GM19395 (cell line): ENCODE measurements around the gene TLE4.

Source experiments
- ATAC-seq: cut with Tn5 transposase; IDR thresholded peaks from one replicate; pipeline ENCODE4 v1.9.1; 2021; ENCODE audit warnings: mild to moderate bottlenecking, moderate library complexity; ENCODE audit not compliant: unreplicated experiment

Gene TLE4

GRCh38 chr9:79570448-79571308 lies 1.1 kb upstream of the TLE4 start:
- ATAC-seq, result no peak

- ATAC-seq, result peak; percentile 1
These were observed 355 bp downstream of the TLE4 start for GRCh38 chr9:79572032-79572607.

GRCh38 chr9:79572608-79573411 lies 1.0 kb downstream of the TLE4 start:
- no peak for ATAC-seq

- no peak for ATAC-seq
These were observed 1.7 kb downstream of the TLE4 start for GRCh38 chr9:79573412-79573923.

GRCh38 chr9:79574136-79574535 lies 2.4 kb downstream of the TLE4 start:
- ATAC-seq, result no peak

- ATAC-seq, result no peak
These were observed 3.0 kb downstream of the TLE4 start for GRCh38 chr9:79574781-79575180.

GRCh38 chr9:79575547-79575946 lies 3.8 kb downstream of the TLE4 start:
- no peak for ATAC-seq

GRCh38 chr9:79577969-79578723 lies 6.4 kb downstream of the TLE4 start:
- no peak for ATAC-seq

GRCh38 chr9:79578891-79579290 lies 7.1 kb downstream of the TLE4 start:
- no peak for ATAC-seq

GRCh38 chr9:79579624-79580023 lies 7.9 kb downstream of the TLE4 start:
- ATAC-seq, result no peak

- ATAC-seq, result no peak
These were observed 8.3 kb downstream of the TLE4 start for GRCh38 chr9:79580055-79580454.

- ATAC-seq, result no peak
These were observed 9.6 kb downstream of the TLE4 start for GRCh38 chr9:79581388-79581787.

- no peak for ATAC-seq
These were observed 10.0 kb downstream of the TLE4 start for GRCh38 chr9:79581794-79582193.

- ATAC-seq, result peak; percentile 84
These were observed 12.3 kb downstream of the TLE4 start for GRCh38 chr9:79583952-79584654.

- ATAC-seq, result no peak
These were observed 12.9 kb downstream of the TLE4 start for GRCh38 chr9:79584655-79584982.

- no peak for ATAC-seq
These were observed 16.9 kb downstream of the TLE4 start for GRCh38 chr9:79588488-79589223.

- no peak for ATAC-seq
These were observed 19.7 kb downstream of the TLE4 start for GRCh38 chr9:79591458-79591857.

- no peak for ATAC-seq
These were observed 21.1 kb downstream of the TLE4 start for GRCh38 chr9:79592726-79593493.
